NCI-H345 (cell line): Measurements from ENCODE around the gene BAHD1.
"Not testable (repeated sequence)": the region's sequence is repeated elsewhere in the genome, so short reads cannot be mapped to it uniquely, and the experiment has no call there.

Experiments
- DNase-seq: peaks from one replicate; lab custom pipeline; 2025; lab: John Stamatoyannopoulos, UW

Gene BAHD1

DNA sequence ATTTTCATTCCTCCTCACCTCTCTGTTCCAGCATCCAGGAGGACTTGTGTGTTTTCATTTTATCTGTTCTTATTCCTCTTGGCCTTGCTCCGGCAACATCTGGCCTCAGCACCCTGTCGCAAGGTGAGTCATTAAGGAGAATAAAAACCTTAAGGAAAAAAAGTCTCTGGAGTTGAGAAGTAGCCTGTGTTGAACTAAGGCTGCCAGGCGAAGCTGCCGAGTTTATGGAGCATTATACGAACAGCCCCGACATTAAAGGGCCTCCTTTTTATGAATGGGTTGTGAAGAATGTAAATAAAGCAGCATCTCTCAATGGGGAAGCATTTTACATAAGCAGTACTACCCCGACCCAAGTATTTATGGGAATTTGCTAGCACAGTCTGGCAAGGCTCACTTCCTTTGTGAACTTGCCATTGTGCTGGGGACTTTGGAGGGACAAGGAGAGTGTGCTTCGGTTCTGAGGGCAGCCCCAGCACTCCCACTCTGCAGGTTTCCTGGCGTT lies 4.7 kb downstream of the BAHD1 start:
- no peak for DNase-seq

DNA sequence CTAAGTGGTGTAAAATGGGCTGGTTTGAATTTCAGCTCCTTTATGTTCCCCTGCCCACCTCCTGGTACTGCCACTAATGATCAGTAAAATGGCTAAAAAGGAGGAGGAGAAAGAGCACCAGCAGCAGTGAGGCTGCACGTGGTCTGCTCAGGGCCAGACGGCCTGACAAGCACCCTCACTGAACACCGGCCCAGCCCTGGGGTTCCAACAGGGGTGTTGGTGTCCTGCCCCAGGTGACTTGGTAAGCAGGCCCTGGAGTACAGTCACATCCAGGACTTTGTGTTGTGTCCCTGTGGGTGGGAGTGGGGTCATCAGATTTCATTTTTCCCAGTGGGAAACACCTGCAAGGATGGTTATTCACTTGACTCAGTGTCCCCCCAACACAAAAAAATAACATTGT lies 5.4 kb downstream of the BAHD1 start:
- no peak for DNase-seq

DNA sequence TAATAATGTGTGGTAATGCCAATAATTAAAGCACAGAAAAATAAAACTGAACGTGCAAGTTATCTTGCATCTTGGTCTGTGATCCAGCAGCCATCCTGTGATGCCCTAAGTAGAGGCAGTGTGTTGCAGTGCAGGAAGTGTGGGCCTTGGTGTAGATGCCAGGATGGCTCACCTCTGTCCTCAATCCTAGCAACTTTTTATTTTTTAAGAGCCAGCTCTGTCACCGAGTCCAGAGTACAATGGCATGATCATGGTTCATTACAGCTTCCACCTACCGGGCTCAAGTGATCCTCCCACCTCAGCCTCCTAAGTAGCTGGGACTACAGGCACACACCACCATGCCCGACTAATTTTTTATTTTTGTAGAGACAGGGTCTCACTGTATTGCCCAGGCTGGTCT lies 7.6 kb downstream of the BAHD1 start:
- DNase-seq, result no peak

DNA sequence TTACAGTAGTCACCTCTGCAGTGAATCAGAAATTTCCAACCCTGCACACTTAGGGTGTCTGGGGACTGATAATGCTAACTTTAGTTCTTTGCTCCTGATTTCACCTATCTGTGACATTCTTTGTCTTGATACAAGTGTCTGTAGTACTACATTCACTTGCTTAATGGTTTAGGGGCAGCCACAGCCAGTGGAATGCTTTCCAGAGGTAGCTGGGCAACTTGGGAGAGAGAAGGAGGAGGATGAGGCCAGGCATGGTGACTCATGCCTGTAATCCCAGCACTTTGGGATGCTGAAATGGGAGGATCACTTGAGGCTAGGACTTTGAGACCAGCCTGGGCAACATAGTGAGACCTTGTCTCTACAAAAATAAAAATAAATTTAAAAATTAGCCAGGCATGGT lies 8.5 kb downstream of the BAHD1 start:
- no peak for DNase-seq

DNA sequence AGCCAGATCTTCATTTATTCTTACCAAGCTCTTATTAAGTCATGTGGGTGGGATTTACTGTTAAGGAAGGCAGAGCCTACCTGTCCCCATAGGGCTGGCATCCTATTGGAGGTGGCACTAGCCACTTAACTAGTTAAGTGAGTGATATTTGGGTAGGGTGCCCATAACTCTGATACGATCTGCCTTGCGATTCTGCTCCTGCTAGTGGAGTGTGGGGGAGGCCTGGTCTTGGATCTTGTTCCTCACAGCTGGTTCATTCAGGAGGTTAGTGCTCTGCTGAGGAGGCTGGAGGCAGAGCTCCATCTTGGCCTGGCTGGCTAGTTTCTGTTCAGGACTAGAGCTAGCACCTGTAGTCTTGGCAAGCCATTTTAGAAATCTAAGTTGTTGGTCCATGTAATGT lies 9.3 kb downstream of the BAHD1 start:
- DNase-seq, result no peak

DNA sequence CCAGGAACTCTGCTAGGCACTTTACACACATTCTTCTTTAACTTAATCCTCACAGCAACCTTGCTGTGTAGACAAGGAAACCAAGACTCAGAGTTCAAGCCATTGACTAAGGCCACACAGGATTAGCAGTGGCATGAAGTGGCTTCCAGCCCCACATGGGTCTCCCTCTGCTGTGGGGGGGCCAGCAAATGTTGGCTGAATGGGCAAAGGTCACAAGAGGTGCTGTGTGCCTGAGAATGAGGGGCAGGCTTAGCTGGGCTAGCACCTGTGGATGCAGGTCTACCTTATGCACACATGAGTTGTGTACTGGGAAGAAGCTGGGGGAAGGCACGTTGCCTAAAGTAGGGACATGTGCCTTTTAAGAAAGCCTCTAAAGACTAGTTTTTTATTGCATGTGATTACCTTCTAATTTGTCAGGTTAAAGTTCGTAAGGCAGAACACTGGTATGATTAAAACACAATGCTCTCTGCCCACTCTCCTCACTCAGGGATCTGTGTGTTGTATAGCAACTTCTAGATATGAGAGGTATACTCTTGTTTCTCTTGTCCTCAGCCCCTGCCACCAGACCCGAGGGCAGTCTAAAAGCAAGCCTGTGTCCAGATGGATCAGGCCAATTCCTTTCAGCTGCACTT lies 10.9 kb downstream of the BAHD1 start:
- no peak for DNase-seq

DNA sequence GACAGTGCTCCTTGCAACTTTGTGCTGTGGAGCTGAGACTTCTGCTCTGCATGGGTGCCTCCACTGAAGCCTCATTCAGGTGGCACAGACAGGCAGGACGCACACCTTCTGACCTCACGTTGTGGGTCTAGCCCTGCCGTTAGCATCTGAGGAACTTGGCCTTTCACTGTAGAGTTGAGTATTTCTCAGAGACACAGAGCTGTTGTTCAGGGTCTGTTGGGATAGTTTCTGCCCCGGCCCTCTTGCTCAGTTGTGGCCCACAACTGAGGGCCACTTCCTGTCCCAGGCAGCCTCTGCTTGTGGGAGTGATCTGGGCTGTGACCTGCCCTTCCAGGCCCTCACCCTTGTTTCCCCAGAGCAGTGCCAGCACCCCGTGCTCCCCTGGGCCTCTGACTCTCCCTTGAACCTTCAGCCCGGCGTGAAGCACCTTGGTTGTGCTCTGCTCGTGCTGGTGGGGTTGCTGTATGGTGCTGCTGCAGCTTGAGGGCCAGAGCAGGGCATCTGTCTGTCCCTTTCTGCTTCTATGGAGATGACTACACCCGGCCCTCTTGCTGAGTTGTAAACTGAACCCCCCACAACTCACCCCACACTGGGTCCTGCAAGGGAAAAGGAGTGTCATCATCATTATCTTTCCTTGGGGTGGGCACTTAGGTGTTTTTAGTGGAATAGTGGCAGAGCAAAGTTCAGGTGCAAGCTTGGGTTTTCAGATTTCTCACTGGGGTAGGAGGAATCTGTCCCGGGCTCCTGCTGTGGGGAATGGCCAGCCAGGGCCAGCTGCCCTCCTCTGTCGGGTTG lies 11.7 kb downstream of the BAHD1 start:
- no peak for DNase-seq

DNA sequence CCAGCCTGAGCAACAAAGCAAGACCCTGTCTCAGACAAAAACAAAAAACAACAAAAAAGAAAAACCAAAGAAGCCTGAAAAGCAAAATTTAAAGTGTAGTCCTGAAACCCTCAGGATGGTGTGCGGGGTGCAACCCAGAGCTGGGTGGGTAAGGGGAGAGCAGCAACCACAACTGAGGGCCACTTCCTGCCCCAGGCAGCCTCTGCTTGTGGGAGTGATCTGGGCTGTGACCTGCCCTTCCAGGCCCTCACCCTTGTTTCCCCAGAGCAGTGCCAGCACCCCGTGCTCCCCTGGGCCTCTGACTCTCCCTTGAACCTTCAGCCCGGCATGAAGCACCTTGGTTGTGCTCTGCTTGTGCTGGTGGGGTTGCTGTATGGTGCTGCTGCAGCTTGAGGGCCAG lies 13.2 kb downstream of the BAHD1 start:
- DNase-seq, result not testable (repeated sequence)

DNA sequence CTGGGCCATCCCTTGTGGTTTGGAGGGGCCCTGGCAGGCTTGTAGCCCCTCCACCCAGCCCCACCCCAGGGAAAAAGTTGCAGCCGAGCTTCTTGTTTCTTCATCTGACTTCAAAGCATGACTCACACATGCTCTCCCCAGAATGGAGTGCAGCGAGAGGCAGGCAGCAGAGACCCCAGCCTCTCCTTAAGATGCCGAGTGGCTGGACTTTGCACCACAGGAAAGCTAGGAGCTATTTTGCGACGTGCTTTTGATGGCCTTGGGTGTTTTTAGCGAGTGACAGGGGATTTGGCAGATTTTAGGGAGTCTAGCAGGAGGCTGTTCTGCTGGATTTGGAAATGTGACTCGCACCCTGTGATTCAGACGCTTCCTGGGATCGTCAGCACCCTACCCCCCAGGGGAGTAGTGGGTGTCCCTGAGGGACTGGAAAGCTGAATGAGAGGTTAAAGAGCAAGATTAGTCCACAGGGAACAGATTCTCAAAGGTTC lies 14.2 kb downstream of the BAHD1 start:
- no peak for DNase-seq

DNA sequence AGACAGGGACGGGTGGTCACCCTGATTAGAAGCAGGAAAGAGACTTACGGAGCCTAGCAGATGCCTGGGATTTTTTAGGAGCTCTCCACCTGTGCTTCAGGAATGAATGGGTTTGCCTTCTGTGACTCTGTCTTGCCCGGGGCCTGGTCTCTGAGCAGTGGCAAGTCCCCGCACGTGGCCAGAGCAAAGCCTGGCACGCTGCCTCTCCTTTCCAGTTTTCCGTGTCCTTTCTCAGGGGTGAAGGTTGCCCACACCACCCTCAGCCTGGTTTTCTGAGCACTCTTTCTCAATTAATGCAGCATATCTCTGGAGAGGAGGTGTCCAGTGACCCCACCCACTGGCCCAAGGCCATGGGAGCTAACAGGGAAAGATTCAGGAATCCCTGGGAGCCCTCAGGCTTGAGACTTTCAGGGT lies 15.6 kb downstream of the BAHD1 start:
- no peak for DNase-seq

DNA sequence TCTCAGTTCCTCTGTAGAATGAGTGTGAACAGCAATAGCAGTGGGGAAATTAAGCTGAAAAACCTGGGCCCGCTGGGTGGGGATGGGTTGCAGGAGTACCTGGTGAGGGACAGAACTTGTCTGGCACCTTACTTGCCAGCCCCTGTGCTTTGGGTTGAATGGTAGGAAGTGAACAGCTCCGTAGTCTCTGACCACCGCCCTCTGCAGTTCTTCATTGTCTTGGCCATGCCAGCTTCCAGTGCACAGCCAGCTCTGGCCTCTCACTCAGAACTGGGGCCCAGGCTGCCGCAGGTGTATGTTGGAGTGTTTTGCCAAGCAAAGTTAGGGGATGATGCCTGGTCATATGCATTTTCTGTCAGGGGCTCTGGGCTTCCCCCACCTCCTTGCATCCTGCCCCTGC lies 16.0 kb downstream of the BAHD1 start:
- no peak for DNase-seq

DNA sequence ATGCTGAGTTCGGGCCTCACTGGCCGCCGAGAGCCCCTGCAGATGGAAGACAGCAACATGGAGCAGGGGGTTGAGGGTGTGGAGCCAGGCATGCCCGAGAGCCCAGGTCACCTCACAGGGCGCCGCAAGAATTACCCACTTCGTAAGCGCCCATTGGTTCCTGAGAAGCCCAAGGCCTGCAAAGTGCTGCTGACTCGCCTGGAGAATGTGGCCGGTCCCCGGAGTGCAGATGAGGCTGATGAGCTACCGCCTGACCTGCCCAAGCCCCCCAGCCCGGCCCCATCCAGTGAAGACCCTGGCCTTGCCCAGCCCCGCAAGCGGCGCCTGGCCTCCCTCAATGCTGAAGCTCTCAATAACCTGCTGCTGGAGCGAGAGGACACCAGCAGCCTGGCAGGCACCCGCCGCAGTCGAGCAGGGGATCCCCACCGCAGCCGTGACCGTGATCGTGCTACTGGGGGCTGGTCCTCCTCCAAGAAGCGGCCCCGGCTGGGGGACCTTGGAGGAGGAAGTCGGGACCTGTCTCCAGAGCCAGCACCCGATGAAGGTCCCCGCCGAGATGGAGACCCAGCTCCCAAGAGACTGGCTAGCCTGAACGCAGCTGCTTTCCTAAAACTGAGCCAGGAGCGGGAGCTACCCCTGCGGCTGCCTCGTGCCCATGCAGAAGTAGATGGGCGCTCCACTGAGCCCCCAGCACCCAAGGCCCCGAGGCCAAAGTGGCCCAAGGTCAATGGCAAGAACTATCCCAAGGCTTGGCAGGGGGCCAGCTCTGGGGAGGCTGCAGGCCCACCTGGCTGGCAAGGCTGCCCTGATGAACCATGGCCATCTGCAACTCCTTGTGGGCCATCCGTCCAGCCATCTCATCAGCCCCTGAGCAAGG lies 18.0 kb downstream of the BAHD1 start:
- DNase-seq, result no peak

DNA sequence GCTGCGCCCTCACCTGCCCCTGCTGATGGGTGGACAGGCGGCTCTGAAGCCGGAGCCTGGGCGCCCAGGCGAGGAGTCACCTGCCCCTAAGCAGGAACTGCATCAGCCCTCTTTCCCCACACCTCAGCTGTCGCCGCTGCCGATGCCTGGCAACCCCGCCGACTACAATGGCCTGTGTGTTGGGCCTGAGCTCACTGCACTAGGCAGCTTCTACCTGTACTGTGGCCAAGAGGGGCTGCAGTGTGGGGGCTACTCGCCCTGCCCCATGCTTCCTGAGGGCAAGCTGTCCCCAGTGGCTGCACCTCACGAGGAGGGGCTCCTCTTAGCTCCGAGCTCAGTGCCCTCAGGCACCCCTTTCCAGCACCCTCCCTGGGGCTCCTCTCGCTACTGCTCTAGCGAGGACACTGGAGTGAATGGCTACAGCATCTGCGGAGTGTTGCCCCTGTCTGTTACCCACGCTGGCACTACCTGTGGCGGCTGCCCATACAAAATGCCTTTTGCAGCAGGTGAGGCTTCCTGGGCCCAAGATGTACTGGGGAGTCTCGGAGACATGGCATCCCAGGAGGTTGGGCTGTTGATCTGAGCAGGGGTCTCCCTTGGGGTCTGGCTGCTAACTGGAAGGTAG lies 18.8 kb downstream of the BAHD1 start:
- DNase-seq, result no peak

DNA sequence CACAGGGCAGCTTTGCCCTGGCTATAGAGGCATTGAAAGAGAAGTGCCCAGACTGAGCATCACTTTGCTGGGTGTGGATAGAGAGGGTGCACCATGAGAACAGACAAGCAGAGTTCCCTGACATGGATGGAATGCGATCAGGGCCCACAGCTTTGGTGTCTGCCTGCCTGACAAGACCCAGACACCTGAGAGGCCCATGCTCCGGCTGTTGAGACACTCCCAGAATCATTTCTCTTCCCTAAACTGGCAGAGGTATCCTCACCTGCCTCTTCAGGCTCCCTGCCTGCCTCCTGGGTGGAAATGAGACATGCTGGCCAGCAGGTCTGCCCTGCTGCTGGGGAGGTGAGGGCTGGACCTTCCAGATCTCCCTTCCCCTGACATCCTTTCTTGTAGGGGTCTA lies 19.7 kb downstream of the BAHD1 start:
- DNase-seq, result no peak

DNA sequence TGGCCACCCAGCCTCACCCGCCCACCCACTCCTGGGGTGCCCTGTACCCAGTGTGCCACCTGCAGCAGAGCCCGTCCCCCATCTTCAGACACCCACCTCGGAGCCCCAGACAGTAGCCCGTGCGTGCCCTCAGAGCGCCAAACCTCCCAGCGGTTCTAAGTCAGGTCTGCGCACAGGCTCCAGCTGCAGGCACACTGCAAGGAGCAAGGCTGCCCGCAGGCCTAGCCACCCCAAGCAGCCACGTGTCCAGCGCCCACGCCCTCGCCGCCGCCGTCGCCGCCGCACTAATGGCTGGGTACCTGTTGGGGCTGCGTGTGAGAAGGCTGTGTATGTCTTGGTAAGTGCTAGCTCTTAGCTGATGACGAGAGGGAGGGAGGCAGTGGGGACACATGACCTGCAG lies 21.2 kb downstream of the BAHD1 start:
- no peak for DNase-seq

DNA sequence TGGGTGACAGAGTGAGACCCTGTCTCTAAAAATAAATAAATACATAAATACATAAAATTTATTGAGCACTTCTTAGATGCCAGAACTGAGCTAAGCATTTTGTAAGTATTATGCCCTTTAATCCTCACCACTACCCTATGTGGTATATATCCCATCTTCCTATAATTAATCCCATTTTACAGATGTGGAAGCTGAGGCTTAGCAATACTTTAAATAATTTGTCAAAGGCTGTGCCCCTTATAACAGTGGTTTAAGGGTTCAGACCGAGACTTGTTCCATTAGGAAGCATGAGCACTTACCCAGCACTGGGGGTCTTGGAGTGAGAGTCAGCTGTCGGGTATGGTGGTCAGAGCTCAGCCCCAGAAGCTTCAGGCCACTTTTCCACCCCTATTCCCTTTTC lies 22.5 kb downstream of the BAHD1 start:
- no peak for DNase-seq

DNA sequence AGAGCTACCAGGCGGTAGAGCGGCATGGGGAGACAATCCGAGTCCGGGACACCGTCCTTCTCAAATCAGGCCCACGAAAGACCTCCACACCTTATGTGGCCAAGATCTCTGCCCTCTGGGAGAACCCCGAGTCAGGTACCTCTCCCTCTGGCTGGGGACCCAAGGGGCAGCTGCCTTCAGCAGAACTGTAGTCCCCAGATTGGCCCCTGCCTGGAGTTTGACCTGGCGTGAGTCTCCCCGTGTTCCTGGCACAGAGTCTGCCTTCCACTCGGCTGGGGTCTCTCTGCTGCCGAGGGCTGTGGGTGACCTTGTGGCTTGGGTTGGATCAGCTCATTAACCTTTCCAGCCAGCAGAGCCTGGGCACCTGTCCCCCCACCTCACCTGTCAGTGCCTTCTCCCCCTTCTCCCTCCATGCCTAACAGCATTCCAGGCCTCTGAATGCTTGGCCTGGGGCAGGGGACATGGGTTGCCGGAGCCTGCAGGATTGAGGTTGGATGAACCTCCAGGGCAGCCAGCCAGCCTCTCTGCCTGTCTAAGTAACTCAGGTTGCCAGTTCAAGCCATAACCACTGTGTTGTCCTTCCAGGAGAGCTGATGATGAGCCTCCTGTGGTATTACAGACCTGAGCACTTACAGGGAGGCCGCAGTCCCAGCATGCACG lies 23.3 kb downstream of the BAHD1 start:
- DNase-seq, result no peak

DNA sequence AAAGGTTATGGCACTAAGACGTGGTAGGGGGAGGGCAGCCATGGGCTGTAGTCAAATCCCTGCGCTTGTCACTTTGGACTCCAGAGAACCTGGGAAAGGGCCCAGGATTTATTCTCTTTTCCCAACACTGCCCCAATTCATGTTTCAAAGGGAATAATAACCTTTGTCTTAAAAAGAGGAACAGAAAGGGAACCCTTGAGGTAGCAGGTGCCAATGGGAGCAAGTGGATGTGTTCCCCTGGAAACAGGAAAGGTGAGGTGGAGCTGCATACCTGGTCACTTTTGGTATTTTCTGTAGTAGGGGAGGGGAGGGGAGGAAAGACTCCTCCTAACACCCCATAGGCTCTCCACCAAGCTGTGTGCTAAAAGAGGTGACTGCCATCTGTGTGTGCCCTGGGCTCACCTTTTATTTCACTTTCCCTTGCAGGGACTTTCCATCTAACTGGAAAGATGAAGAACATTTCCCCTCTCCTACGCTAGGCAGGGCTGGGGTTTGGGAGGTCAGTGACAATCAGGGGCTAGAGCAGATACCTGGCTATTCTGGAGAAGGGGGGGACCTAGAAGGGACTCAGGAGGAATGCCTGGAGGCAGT lies 23.9 kb downstream of the BAHD1 start:
- DNase-seq, result no peak

DNA sequence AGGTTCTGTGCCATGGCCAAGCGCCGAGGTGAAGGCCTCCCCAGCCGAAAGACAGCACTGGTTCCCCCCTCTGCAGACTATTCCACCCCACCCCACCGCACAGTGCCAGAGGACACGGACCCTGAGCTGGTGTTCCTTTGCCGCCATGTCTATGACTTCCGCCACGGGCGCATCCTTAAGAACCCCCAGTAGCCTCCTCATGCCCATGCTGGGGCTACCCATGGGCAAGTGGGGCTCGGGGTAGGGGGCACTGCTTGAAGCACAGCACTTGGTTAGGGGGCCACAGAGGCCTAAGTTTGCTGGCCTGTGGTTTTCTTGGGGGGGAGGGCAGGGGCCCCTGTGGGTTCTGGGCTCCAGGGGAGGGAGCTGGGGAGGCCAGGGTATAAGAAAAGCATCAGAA lies 25.2 kb downstream of the BAHD1 start:
- no peak for DNase-seq

DNA sequence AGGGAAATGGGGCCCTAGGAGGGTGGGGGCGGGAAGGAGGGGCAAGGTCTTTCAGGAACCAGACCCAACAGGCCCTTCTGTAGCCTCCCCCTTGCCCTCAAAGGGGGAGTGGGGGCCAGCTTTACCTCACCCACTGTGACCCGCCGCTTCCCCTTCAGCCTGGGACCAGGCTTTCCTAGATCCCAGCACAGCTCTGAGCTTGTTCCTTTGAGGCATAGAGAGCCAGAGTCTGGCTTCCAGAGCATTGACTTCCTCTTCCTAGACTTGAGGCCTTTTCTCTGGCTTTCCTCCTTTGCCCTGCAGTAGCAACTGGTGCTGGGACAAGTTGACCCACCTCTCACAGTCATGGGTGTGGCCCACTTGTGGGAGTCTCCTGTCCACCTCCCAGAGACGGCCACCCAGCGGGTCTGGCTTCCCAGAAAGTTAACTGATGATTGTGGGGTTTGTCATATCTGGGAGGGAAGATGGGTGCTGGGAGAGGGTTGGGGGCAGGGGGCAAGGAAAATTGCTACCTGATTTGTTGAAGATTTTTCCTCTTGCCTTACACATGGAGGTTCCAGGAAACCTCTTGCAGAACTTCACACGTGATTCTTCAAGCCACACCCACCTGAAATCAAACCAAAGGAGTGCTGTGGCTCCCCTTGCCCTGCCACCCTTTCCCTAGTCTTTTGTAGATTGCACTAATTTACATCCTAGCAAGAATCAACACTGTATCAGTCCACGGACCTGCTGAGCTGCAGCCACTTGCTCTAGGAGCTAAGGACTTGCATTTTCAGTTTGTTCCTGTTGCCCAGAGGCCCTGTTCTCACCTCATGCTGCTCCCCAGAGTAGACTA lies 25.9 kb downstream of the BAHD1 start:
- no peak for DNase-seq
